Stimulated activated naive CD8-positive, alpha-beta T cell treated with anti-CD3 and anti-CD28 coated beads, Interleukin-15, Interleukin-2, amounts not matched to agents 100 ng/mL and 50 ng/mL, for 24 hours (primary cell): Measurements from ENCODE around the gene KDM2B.

Experiments used
- H3K27ac Mint-ChIP-seq: one replicate; pipeline ENCODE4 v1.8.0; 2021; ENCODE audit warnings: mild to moderate bottlenecking, mixed read lengths
- H3K27me3 Mint-ChIP-seq: one replicate; pipeline ENCODE4 v1.8.0; 2021; ENCODE audit warnings: mixed read lengths
- H3K36me3 Mint-ChIP-seq: one replicate; pipeline ENCODE4 v1.8.0; 2021; ENCODE audit warnings: low read depth, mixed read lengths
- H3K4me1 Mint-ChIP-seq: one replicate; pipeline ENCODE4 v1.8.0; 2021; ENCODE audit warnings: low read depth, mixed read lengths
- H3K4me3 Mint-ChIP-seq: one replicate; pipeline ENCODE4 v1.8.0; 2021; ENCODE audit warnings: mild to moderate bottlenecking, mixed read lengths
- H3K9me3 Mint-ChIP-seq: one replicate; pipeline ENCODE4 v1.8.0; 2021; ENCODE audit warnings: mixed read lengths

Gene KDM2B

DNA sequence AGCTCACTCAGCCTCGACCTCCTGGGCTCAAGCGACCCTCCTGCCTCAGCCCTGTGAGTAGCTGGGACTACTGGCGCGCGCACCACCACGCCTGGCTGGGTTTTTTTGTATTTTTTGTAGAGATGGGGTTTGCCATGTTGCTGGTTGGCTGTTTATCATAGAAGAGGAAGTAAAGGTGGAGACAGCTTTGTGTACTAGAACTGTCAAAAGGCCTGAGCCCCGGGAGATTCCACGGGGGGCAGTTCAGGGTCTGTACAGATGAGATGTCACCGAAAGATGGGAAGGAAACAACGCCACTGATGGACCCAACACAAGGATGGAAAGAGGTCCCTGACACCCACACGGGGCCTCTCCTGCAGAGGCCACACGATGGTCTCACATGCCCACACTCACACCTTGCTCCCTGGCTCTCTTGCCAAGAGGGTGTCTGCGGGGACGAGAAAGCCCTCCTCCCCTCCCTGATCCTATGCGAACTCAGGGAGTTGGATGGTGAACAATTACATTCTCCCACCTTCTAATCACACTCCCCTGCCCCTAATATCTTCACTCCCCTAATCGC, 66.6 kb downstream of the KDM2B start:
- Mint-ChIP-seq H3K36me3 (peaks cover 22% of the 10 kb centered on the region), H3K4me1 (peaks cover 10% of the 10 kb centered on the region), H3K4me3 (no peak overlapping the region), H3K27ac (peak overlapping the region; percentile 53), H3K27me3 (no peaks in the 10 kb centered on the region), H3K9me3 (no peaks in the 10 kb centered on the region)

DNA sequence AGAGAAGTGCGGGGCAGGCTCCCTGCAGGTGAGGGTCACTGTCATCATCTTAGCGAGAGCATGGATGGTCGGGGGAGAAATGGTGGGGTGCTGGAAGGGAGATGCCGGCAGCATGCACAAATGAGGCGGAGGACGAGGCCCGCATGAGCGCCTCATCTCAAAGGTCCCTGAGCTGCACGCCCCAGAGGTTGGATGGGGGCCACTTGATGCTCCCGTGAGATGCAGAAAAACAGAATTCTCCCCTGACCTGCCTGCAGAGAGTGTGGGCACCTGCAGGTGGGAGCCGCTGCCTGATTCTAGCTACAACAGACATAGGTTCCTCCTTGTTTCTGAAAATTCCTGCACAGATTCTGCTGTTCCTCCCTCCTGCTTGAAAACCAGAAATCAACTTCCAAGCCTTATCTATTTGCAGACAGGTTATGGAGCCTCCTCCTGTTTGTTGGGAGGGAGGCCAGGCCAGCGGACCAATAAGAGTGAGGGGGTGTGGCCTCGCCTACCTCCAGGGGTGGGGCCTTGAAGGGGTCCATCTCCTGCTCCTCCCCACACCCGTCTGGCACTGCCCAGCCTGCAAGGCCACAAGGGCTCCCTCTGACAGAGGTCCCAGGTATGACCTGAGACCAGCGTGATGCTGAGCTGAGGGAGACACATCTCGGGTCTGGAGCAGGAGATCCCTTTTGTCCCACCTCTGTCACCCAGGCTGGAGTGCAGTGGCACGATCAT, 67.2 kb downstream of the KDM2B start:
- peak overlapping the region; percentile 53 for H3K27ac Mint-ChIP-seq
- peaks cover 10% of the 10 kb centered on the region for H3K4me1 Mint-ChIP-seq
- H3K27me3 Mint-ChIP-seq, result no peaks in the 10 kb centered on the region
- H3K4me3 Mint-ChIP-seq, result no peak overlapping the region
- H3K9me3 Mint-ChIP-seq, result no peaks in the 10 kb centered on the region
- H3K36me3 Mint-ChIP-seq, result peaks cover 20% of the 10 kb centered on the region

- Mint-ChIP-seq H3K27ac (no peak overlapping the region), H3K27me3 (no peaks in the 10 kb centered on the region), H3K9me3 (no peaks in the 10 kb centered on the region), H3K4me1 (peaks cover 10% of the 10 kb centered on the region), H3K4me3 (no peak overlapping the region), H3K36me3 (peaks cover 20% of the 10 kb centered on the region)
These were observed 68.3 kb downstream of the KDM2B start for GRCh38 chr12:121512561-121512960.

DNA sequence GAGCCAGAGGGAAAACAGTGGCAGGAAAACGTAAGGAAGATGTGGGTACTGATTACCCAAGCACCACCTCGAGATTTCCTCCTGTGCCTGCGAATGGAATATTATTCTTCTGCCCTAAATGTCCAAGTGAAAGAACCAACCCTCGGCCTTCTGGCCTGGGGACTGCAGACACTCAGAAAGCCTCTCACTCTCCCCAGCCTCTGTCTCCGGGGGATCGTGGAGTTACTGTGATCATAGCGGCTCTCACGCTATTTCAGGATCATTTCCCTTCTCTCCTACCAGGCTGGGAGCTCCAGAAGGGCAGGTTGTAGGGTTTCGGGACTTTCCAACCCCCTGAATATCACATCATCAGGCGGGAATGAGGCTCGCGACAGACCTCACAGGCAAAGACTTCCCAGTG, 68.9 kb downstream of the KDM2B start:
- no peak overlapping the region for H3K4me3 Mint-ChIP-seq
- no peak overlapping the region for H3K27ac Mint-ChIP-seq
- peaks cover 10% of the 10 kb centered on the region for H3K4me1 Mint-ChIP-seq
- H3K9me3 Mint-ChIP-seq, result no peaks in the 10 kb centered on the region
- no peaks in the 10 kb centered on the region for H3K27me3 Mint-ChIP-seq
- H3K36me3 Mint-ChIP-seq, result peaks cover 20% of the 10 kb centered on the region

GRCh38 chr12:121509339-121509738, 71.5 kb downstream of the KDM2B start:
- Mint-ChIP-seq H3K4me1 (peaks cover 5% of the 10 kb centered on the region), H3K4me3 (no peak overlapping the region), H3K27ac (no peak overlapping the region), H3K27me3 (no peaks in the 10 kb centered on the region), H3K36me3 (peaks cover 15% of the 10 kb centered on the region), H3K9me3 (no peaks in the 10 kb centered on the region)

DNA sequence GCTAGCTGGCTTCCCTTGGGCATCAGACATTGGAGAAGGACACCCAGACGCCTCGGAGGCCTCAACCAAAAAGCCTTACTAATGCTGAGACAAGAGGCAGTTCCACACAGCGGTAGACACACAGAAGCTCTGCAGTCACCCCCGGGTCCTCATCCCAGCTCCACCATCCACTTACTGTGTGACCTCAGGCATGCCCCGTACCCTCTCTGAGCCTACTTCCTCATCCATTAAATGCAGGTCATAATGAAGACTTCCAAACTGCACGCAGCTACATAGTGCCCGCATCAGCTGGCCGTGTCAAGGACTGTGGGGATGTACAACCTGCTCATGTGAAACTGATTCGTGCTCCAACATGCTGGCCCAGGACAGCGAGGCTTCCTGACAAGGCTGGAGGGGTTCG, 72.3 kb downstream of the KDM2B start:
- peaks cover 15% of the 10 kb centered on the region for H3K36me3 Mint-ChIP-seq
- no peaks in the 10 kb centered on the region for H3K9me3 Mint-ChIP-seq
- no peak overlapping the region for H3K4me3 Mint-ChIP-seq
- H3K4me1 Mint-ChIP-seq, result no peaks in the 10 kb centered on the region
- H3K27ac Mint-ChIP-seq, result no peak overlapping the region
- no peaks in the 10 kb centered on the region for H3K27me3 Mint-ChIP-seq

- H3K9me3 Mint-ChIP-seq, result no peaks in the 10 kb centered on the region
- H3K27ac Mint-ChIP-seq, result no peak overlapping the region
- H3K36me3 Mint-ChIP-seq, result peaks cover 15% of the 10 kb centered on the region
- H3K4me1 Mint-ChIP-seq, result no peaks in the 10 kb centered on the region
- no peak overlapping the region for H3K4me3 Mint-ChIP-seq
- H3K27me3 Mint-ChIP-seq, result no peaks in the 10 kb centered on the region
These were observed 72.8 kb downstream of the KDM2B start for GRCh38 chr12:121507984-121508383.

- H3K27me3 Mint-ChIP-seq, result no peaks in the 10 kb centered on the region
- H3K27ac Mint-ChIP-seq, result no peak overlapping the region
- H3K36me3 Mint-ChIP-seq, result peaks cover 11% of the 10 kb centered on the region
- H3K9me3 Mint-ChIP-seq, result no peaks in the 10 kb centered on the region
- no peak overlapping the region for H3K4me3 Mint-ChIP-seq
- no peaks in the 10 kb centered on the region for H3K4me1 Mint-ChIP-seq
These were observed 73.6 kb downstream of the KDM2B start for GRCh38 chr12:121507245-121507644.

DNA sequence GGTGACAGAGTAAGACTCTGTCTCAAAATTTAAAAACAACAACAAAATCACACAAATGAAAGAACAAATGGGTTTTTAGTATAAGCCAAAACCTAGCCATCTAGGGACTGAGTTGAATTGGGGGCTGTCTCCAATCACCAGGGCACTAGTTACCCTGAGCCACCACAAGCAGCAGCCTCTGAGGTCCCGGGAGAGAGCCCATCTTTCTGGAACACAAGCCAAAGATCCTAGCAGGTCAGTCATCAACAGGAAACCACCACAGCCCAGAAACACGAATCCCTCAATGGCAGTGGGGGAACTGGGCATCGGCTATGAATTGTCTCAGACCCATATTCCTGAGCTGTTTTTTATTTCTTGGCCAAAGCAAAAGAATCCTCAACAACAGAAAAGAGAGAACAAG, 75.3 kb downstream of the KDM2B start:
- no peaks in the 10 kb centered on the region for H3K27me3 Mint-ChIP-seq
- H3K4me3 Mint-ChIP-seq, result no peak overlapping the region
- H3K36me3 Mint-ChIP-seq, result peaks cover 5% of the 10 kb centered on the region
- no peaks in the 10 kb centered on the region for H3K4me1 Mint-ChIP-seq
- no peaks in the 10 kb centered on the region for H3K9me3 Mint-ChIP-seq
- no peak overlapping the region for H3K27ac Mint-ChIP-seq

DNA sequence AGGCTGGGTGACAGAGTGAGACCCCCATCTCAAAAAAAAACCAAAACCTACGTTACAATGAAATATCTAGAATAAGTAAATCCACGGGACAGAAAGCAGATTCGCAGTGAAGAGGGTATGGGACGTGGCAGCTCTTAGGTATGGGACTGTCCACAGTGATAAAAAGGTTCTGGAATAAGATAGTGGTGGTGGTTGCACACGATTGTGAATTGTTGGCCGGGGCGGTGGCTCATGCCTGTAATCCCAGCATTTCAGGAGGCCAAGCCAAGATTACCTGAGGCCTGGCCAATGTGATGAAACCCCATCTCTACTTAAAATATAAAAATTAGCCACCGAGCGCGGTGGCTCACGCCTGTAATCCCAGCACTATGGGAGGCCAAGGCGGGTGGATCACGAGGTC, 76.3 kb downstream of the KDM2B start:
- Mint-ChIP-seq H3K27ac (no peak overlapping the region), H3K27me3 (no peaks in the 10 kb centered on the region), H3K4me3 (no peak overlapping the region), H3K9me3 (no peaks in the 10 kb centered on the region), H3K36me3 (no peaks in the 10 kb centered on the region), H3K4me1 (peaks cover 5% of the 10 kb centered on the region)

- H3K9me3 Mint-ChIP-seq, result no peaks in the 10 kb centered on the region
- no peaks in the 10 kb centered on the region for H3K36me3 Mint-ChIP-seq
- H3K27ac Mint-ChIP-seq, result no peak overlapping the region
- no peaks in the 10 kb centered on the region for H3K27me3 Mint-ChIP-seq
- H3K4me1 Mint-ChIP-seq, result peaks cover 5% of the 10 kb centered on the region
- no peak overlapping the region for H3K4me3 Mint-ChIP-seq
These were observed 77.4 kb downstream of the KDM2B start for GRCh38 chr12:121503395-121503794.

DNA sequence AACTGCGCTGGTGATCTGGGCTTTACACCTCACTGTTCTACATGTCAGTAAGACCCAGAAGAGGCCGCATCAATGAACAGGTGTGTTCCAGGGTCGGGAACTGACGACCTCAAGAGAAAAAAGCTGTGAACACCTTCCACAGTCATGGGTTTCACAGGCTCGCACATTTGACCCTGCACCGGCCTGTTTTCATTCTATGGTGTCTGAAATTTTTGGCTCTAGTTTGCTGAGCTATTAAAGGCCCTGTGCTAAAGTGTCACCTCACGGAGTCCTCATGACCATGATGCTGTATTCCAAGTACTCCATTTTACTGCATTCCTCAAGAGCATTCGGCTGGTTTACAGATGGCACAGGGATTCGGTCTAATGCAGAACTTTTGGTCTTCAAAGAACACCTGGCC, 78.9 kb downstream of the KDM2B start:
- H3K27ac Mint-ChIP-seq, result no peak overlapping the region
- no peak overlapping the region for H3K4me3 Mint-ChIP-seq

DNA sequence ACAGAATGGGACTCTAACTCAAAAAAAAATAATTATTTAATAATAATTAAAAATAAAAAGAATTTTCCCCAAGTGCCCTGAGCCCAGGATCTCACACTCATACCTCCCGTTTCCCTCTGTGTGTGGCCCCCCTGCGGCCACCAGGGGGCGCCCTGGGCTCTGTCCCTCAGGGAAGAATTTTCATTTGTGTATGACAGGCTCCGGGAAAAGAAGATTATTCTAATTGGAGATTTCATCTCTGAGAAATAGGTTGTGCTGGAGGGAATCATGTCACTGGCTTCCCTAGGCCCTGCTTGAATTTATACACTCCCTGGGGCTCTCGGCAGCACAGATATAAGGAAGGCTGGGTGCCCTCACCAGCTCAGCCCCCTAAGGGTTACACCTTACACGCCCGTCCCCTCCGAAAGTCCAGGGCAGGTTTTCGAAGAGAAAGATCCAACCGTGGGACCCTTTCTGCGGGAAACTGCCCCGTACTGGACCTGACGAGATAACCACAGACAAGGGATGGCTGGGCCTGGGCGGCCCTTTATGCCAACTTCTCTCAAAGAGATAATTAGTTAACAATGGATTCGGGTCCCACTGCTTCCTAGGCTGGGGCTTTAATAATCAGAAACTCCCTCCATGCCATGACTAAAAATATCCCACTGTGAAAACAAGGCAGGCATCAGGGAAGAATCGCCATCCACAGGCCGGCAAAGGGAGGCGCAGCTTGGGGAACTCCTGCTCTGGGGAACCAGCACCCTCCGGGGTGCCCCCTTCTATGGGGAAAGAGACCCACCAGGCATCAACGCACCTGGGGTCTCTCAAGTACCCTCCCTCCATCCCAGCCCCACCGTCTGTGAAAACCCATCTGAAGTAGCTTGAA, 80.7 kb downstream of the KDM2B start:
- no peak overlapping the region for H3K4me3 Mint-ChIP-seq
- H3K36me3 Mint-ChIP-seq, result peaks cover 3% of the 10 kb centered on the region
- H3K4me1 Mint-ChIP-seq, result peaks cover 10% of the 10 kb centered on the region
- H3K9me3 Mint-ChIP-seq, result no peaks in the 10 kb centered on the region
- H3K27me3 Mint-ChIP-seq, result no peaks in the 10 kb centered on the region
- H3K27ac Mint-ChIP-seq, result no peak overlapping the region

More for the DNA sequence above, 78.9 kb downstream of the KDM2B start:
- Mint-ChIP-seq H3K4me1 (peaks cover 7% of the 10 kb centered on the region), H3K9me3 (no peaks in the 10 kb centered on the region), H3K36me3 (peaks cover 1% of the 10 kb centered on the region), H3K27me3 (no peaks in the 10 kb centered on the region)

DNA sequence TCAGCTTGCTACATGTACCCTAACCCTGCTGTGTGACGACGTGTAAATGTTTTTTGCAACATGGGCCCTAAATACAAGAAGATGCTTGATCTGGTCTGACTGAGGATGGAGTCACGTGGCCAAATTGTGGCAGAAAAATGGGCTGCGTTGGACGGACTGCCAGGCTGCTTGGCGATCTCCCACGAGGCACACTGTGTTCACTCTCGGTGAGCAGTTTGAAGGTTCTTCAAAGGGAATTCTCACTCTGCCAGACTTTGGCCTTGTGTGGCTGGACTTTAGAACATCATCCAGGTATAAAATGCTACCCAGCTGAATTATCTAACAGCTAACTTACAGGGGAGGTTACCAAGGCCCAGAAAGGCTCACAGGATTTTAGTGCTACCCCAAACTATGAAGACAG, 85.1 kb downstream of the KDM2B start:
- H3K27me3 Mint-ChIP-seq, result no peaks in the 10 kb centered on the region
- H3K4me3 Mint-ChIP-seq, result no peak overlapping the region
- no peak overlapping the region for H3K27ac Mint-ChIP-seq
- no peaks in the 10 kb centered on the region for H3K9me3 Mint-ChIP-seq
- H3K36me3 Mint-ChIP-seq, result peaks cover 7% of the 10 kb centered on the region
- H3K4me1 Mint-ChIP-seq, result peaks cover 19% of the 10 kb centered on the region

DNA sequence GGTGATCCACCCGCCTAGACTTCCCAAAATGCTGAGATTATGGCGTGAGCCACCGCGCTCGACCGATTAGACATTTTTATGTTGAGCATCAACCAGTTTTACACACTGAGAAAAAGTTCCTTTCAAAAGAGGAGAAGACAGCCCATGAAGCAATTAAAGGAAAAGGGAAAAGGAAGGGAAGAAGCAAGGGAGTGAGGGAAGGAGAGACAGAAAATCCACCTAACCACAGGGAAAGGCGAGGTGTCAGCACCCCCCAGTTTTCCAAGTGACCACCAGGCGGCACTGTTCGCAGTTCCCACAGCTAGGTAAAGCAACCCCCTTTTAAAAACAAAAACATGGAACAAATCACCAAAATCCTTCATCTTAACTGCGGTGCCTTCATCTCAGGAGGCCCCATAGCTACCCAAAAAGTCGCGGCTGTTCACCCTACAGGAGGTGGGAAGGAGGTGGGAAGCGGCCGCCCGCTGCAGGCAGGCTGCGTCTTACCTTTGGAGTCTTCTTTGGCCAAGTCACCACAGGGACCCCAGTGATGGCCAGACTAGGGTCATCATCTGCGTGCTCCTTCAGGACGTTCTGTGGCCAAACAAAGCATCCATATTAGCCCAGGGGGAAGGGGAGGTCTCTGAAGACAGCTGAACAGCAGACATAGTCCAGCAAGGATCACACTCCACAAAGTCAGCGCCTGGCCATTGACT, 86.6 kb downstream of the KDM2B start:
- no peaks in the 10 kb centered on the region for H3K9me3 Mint-ChIP-seq
- no peak overlapping the region for H3K4me3 Mint-ChIP-seq
- no peaks in the 10 kb centered on the region for H3K27me3 Mint-ChIP-seq
- H3K36me3 Mint-ChIP-seq, result peaks cover 7% of the 10 kb centered on the region
- H3K27ac Mint-ChIP-seq, result no peak overlapping the region
- H3K4me1 Mint-ChIP-seq, result peaks cover 19% of the 10 kb centered on the region
